Testis (tissue), 3 donors: ENCODE measurements around the gene KCNH6. TPM values are rescaled to one million over a fixed set of nuclear protein-coding genes. Genes with fewer than 3 reads are reported as not detected.

Source experiments
- DNase-seq: peaks from one replicate; pipeline ENCODE4 v3.0.0-alpha.2; 2019
- H3K27ac ChIP-seq, 2 donors: fragments of 200-600 bp; sonication (generic); one replicate each; pipeline ENCODE4 v1.5.1; 2019
- H3K27me3 ChIP-seq: fragments of 200-600 bp; sonication (generic); one replicate; pipeline ENCODE4 v1.5.1; 2019
- H3K36me3 ChIP-seq: fragments of 200-600 bp; sonication (generic); one replicate; pipeline ENCODE4 v1.5.1; 2017; ENCODE audit warnings: low read depth; ENCODE audit errors: missing control alignments
- H3K4me1 ChIP-seq: fragments of 200-600 bp; sonication (generic); one replicate; pipeline ENCODE4 v1.5.1; 2019
- H3K4me3 ChIP-seq, 2 donors: fragments of 200-600 bp; sonication (generic); one replicate each; pipeline ENCODE4 v1.5.1; 2017 to 2019
- H3K9me3 ChIP-seq: fragments of 200-600 bp; sonication (generic); one replicate; pipeline ENCODE4 v1.5.1; 2017
- CTCF ChIP-seq, 3 experiments: fragments of 450-650 bp in 2 of 3; fragments of 200-600 bp in 1 of 3; sonication (generic) in 1 of 3; IDR thresholded peaks; one replicate each; pipeline ENCODE4 v1.5.1; 2016 to 2019; ENCODE audit warnings: antibody characterized with exemption in 3 of 3, mild to moderate bottlenecking in 2 of 3, moderate library complexity in 1 of 3
- POLR2A ChIP-seq: fragments of 450-650 bp; IDR thresholded peaks from one replicate; pipeline ENCODE4 v1.6.1; 2017; ENCODE audit warnings: antibody characterized with exemption, mild to moderate bottlenecking, moderate library complexity
- WGBS, 2 donors: methylation state at CpG; one replicate each; pipeline ENCODE4 v1.1.5; 2018; 5-methylcytosine and 5-hydroxymethylcytosine counted together
- intact Hi-C: fragments of 100-400 bp; cut with DNase I; formaldehyde crosslinking; loops from one replicate; pipeline ENCODE4 v1.15.1; 2023; ENCODE audit warnings: low total_unique reads
- polyA plus RNA-seq: library from polyadenylated mRNA; stranded (reverse); fragments of 350-450 nt; fragmentation: Illumina TruSeq; extraction: RNeasy Lipid Tissue Mini Kit (QIAGEN cat#74804); gene quantifications from one replicate; pipeline ENCODE4 v1.2.3, GENCODE V29; 2014; ENCODE audit warnings: low read depth, low replicate concordance; ENCODE audit not compliant: insufficient read depth
- total RNA-seq, 2 donors: library from RNA; depleted of rRNA; stranded (reverse); fragments of >200 nt; gene quantifications; one replicate each; pipeline ENCODE4 v1.2.3, GENCODE V29; 2016

Gene KCNH6
- total and polyA plus RNA-seq, 3 donors from 2014 or later: 0.79 to 1.7 (median 0.99) TPM

- WGBS, 2 donors: 87 to 90% methylated on average over 9 of the region's 9 CpGs
- H3K27ac ChIP-seq: no peak overlapping the region
- no peaks in the 10 kb centered on the region for H3K9me3 ChIP-seq
- intact Hi-C loops: no loop called here
- no peak overlapping the region for H3K4me3 ChIP-seq
- TF ChIP-seq POLR2A (no peak), CTCF (IDR thresholded peaks at IDR 0.05) (no peak)
- DNase-seq: no peak
- no peaks in the 10 kb centered on the region for H3K4me1 ChIP-seq
- H3K36me3 ChIP-seq: no peaks in the 10 kb centered on the region
- no peaks in the 10 kb centered on the region for H3K27me3 ChIP-seq
These were observed 24.4 kb upstream of the KCNH6 start for GRCh38 chr17:63498626-63499195.

GRCh38 chr17:63500543-63501390 is 22.4 kb upstream of the KCNH6 start:
- 66 to 67% methylated on average over 14 of the region's 14 CpGs for WGBS, 2 donors
- TF ChIP-seq POLR2A (no peak), CTCF (IDR thresholded peaks at IDR 0.05) (no peak)
- H3K4me1 ChIP-seq: no peaks in the 10 kb centered on the region
- H3K36me3 ChIP-seq: no peaks in the 10 kb centered on the region
- no peak for DNase-seq
- H3K4me3 ChIP-seq: no peak overlapping the region
- H3K9me3 ChIP-seq: no peaks in the 10 kb centered on the region
- intact Hi-C loops: no loop called here
- no peaks in the 10 kb centered on the region for H3K27me3 ChIP-seq
- no peak overlapping the region for H3K27ac ChIP-seq

- 84 to 85% methylated on average over 8 of the region's 8 CpGs for WGBS, 2 donors
These were observed 19.8 kb upstream of the KCNH6 start for GRCh38 chr17:63503341-63503705.

GRCh38 chr17:63504261-63504660 is 18.9 kb upstream of the KCNH6 start:
- no peak overlapping the region for H3K27ac ChIP-seq
- no peak for DNase-seq

More at GRCh38 chr17:63503341-63503705, 19.8 kb upstream of the KCNH6 start:
- intact Hi-C loops: no loop called here
- no peak for TF ChIP-seq CTCF (IDR thresholded peaks at IDR 0.05)
- no peak for TF ChIP-seq POLR2A
- Histone ChIP-seq H3K9me3 (no peaks in the 10 kb centered on the region), H3K4me3 (no peak overlapping the region), H3K36me3 (no peaks in the 10 kb centered on the region), H3K27ac (no peak overlapping the region), H3K4me1 (no peaks in the 10 kb centered on the region), H3K27me3 (no peaks in the 10 kb centered on the region)
- DNase-seq: no peak

More at GRCh38 chr17:63504261-63504660, 18.9 kb upstream of the KCNH6 start:
- TF ChIP-seq POLR2A: no peak
- no peak for TF ChIP-seq CTCF (IDR thresholded peaks at IDR 0.05)
- Histone ChIP-seq H3K9me3 (no peaks in the 10 kb centered on the region), H3K4me3 (no peak overlapping the region), H3K36me3 (no peaks in the 10 kb centered on the region), H3K4me1 (no peaks in the 10 kb centered on the region), H3K27me3 (no peaks in the 10 kb centered on the region)
- intact Hi-C loops: no loop called here
